HepG2 (cell line): ENCODE results near the gene COPS6.

Source experiments
- ATAD3A ChIP-seq: sonication (generic); formaldehyde crosslinking; IDR thresholded peaks from 2 replicates; pipeline ENCODE4 v1.4.0; 2020; ENCODE audit warnings: missing genetic modification reagents
- CTCF ChIP-seq: sonication (generic); formaldehyde crosslinking; IDR thresholded peaks from 2 replicates; pipeline ENCODE4 v1.5.0; 2020; ENCODE audit warnings: mild to moderate bottlenecking, missing genetic modification reagents, moderate library complexity
- DR1 ChIP-seq: sonication (generic); formaldehyde crosslinking; IDR thresholded peaks from 2 replicates; pipeline ENCODE4 v1.8.0; 2021; ENCODE audit warnings: mild to moderate bottlenecking, missing genetic modification reagents, inconsistent platforms
- FOXA1 ChIP-seq, 2 experiments: fragments of 450-650 bp in 1 of 2; sonication (generic) in 1 of 2; formaldehyde crosslinking in 1 of 2; IDR thresholded peaks; 2 replicates each; pipeline versions ENCODE4 v1.4.0 to v1.6.1; 2016 to 2020; ENCODE audit warnings: missing genetic modification reagents in 1 of 2
- GABPA ChIP-seq, 2 experiments: IDR thresholded peaks; 2 replicates each; pipeline ENCODE4 v1.6.1; 2011 to 2016; ENCODE audit warnings: low read depth in 2 of 2, low read length in 1 of 2, missing biosample characterization in 1 of 2, missing genetic modification characterization in 1 of 2
- KAT8 ChIP-seq: IDR thresholded peaks from 2 replicates; pipeline ENCODE4 v1.6.1; 2016; ENCODE audit warnings: missing genetic modification reagents, missing compliant biosample characterization
- KMT2B ChIP-seq: IDR thresholded peaks from 2 replicates; pipeline ENCODE4 v1.6.1; 2016; ENCODE audit warnings: missing genetic modification reagents, missing compliant biosample characterization
- MAFG ChIP-seq: sonication (generic); formaldehyde crosslinking; IDR thresholded peaks from 2 replicates; pipeline ENCODE4 v1.5.1; 2020; ENCODE audit warnings: mild to moderate bottlenecking, missing genetic modification reagents
- ZBTB10 ChIP-seq: sonication (generic); formaldehyde crosslinking; IDR thresholded peaks from 2 replicates; pipeline ENCODE4 v1.4.0; 2020; ENCODE audit warnings: missing genetic modification reagents, borderline replicate concordance
- ZBTB38 ChIP-seq: sonication (generic); formaldehyde crosslinking; IDR thresholded peaks from 2 replicates; pipeline ENCODE4 v1.5.1; 2020; ENCODE audit warnings: mild to moderate bottlenecking, missing genetic modification reagents
- ZNF574 ChIP-seq: sonication (generic); formaldehyde crosslinking; IDR thresholded peaks from 2 replicates; pipeline ENCODE4 v1.4.0; 2020; ENCODE audit warnings: missing genetic modification reagents
- ZSCAN30 ChIP-seq: sonication (generic); formaldehyde crosslinking; IDR thresholded peaks from 2 replicates; pipeline ENCODE4 v1.5.0; 2020; ENCODE audit warnings: mild to moderate bottlenecking, missing genetic modification reagents

GRCh38 chr7:100049441-100050291 lies 39.1 kb upstream of the COPS6 start, which contains the start of gene ZSCAN21:
- peak; percentile 99 for TF ChIP-seq ZNF574 (CRISPR knock-in tag)
- peak; percentile 23; the same call in 1 of the 2 replicates for TF ChIP-seq ZBTB10 (CRISPR knock-in tag)
- TF ChIP-seq DR1 (CRISPR knock-in tag): peak; percentile 55; the same call in 1 of the 2 replicates
- TF ChIP-seq ZSCAN30 (CRISPR knock-in tag): no peak
- peak; percentile 84; the same call in 1 of the 2 replicates for TF ChIP-seq KMT2B (CRISPR knock-in tag)
- TF ChIP-seq MAFG (CRISPR knock-in tag): no peak
- TF ChIP-seq FOXA1 (IDR thresholded peaks at IDR 0.05): no peak
- TF ChIP-seq FOXA1 (CRISPR knock-in tag; IDR thresholded peaks at IDR 0.05): peak; percentile 33; the same call in 1 of the 2 replicates
- TF ChIP-seq KAT8 (CRISPR knock-in tag): peak; percentile 95
- peak; percentile 62 for TF ChIP-seq CTCF (CRISPR knock-in tag)
- no peak for TF ChIP-seq ATAD3A (CRISPR knock-in tag)
- TF ChIP-seq GABPA (IDR thresholded peaks at IDR 0.05; ENCODE audit: low read depth, low read length): peak; percentile 73
- peak; percentile 94 for TF ChIP-seq GABPA (CRISPR knock-in tag; IDR thresholded peaks at IDR 0.05; ENCODE audit: low read depth)
- TF ChIP-seq ZBTB38 (CRISPR knock-in tag): peak; percentile 88
